ENCODE data around the gene CEP97.

GRCh38 chr3:101676216-101676764, 48.1 kb upstream of the CEP97 start:
- TF ChIP-seq CTCF (tag by site-specific recombination; IDR thresholded peaks at IDR 0.05) (peak; percentile 33; the same call in 1 of the 2 replicates), BCL11A (tag by site-specific recombination; IDR thresholded peaks at IDR 0.05; ENCODE audit: low read depth) (no peak), ZNF529 (tag by site-specific recombination; IDR thresholded peaks at IDR 0.05; ENCODE audit: insufficient replicate concordance) (no peak), SP2 (tag by site-specific recombination; IDR thresholded peaks at IDR 0.05) (peak; percentile 81), ZNF248 (tag by site-specific recombination; IDR thresholded peaks at IDR 0.05) (no peak)

All from HEK293 (cell line).